IMR-90 (cell line): ENCODE measurements around the gene SDHA. TPM values are rescaled to one million over a fixed set of nuclear protein-coding genes. Genes with fewer than 3 reads are reported as not detected.
"Not testable (repeated sequence)": the region's sequence is repeated elsewhere in the genome, so short reads cannot be mapped to it uniquely, and the experiment has no call there.

Experiments used
- ATAC-seq: fragments of 200-7000 bp; cut with Tn5 transposase; 2 replicates; pipeline ENCODE4 v1.9.1; 2020; ENCODE audit warnings: low read depth, mild to moderate bottlenecking, moderate library complexity
- BruUV-seq: library from RNA; stranded (reverse); fragments of 400-500 nt; replicated peaks from 2 replicates; lab custom pipeline; 2021; lab: Mats Ljungman, UMichigan
- CTCF ChIA-PET: fragments of 300-600 bp; formaldehyde crosslinking; extraction: SDS; loops from one replicate; lab custom pipeline; 2021; ENCODE audit warnings: antibody characterized with exemption; lab: Yijun Ruan, JAX
- POLR2A ChIA-PET: fragments of 300-600 bp; sonication (Branson Sonifier 250); formaldehyde crosslinking; loops from one replicate; lab custom pipeline; 2022; ENCODE audit warnings: antibody characterized with exemption; ENCODE audit not compliant: unreplicated experiment; lab: Charles Lee
- DNase-seq: peaks from one replicate; pipeline ENCODE4 v3.0.0; 2013
- H2AFZ ChIP-seq: replicated peaks from 2 replicates; pipeline ENCODE3; 2013; ENCODE audit warnings: low read length, mild to moderate bottlenecking; ENCODE audit not compliant: poor library complexity
- H2AK5ac ChIP-seq: 2 replicates; pipeline ENCODE4 v1.6.1; 2013; ENCODE audit warnings: low read depth, low read length, inconsistent platforms
- H2AK9ac ChIP-seq: replicated peaks from 2 replicates; pipeline ENCODE3; 2013; ENCODE audit warnings: mild to moderate bottlenecking, low read depth, low read length, moderate library complexity; ENCODE audit not compliant: poor library complexity
- H2BK120ac ChIP-seq: 2 replicates; pipeline ENCODE4 v1.6.1; 2013; ENCODE audit warnings: low read depth, low read length, inconsistent platforms
- H2BK15ac ChIP-seq: 3 replicates; pipeline ENCODE4 v1.6.1; 2013; ENCODE audit warnings: low read depth, low read length, inconsistent platforms
- H2BK20ac ChIP-seq: 2 replicates; pipeline ENCODE4 v1.6.1; 2013; ENCODE audit warnings: low read depth, mild to moderate bottlenecking, inconsistent platforms, low read length, moderate library complexity
- H2BK5ac ChIP-seq: 2 replicates; pipeline ENCODE4 v1.6.1; 2013; ENCODE audit warnings: mild to moderate bottlenecking, low read depth, low read length, inconsistent platforms; ENCODE audit not compliant: poor library complexity, severe bottlenecking
- H3K14ac ChIP-seq: replicated peaks from 2 replicates; pipeline ENCODE4 v1.6.1; 2013; ENCODE audit warnings: low read depth, low read length, inconsistent platforms
- H3K18ac ChIP-seq: 2 replicates; pipeline ENCODE4 v1.6.1; 2013; ENCODE audit warnings: low read depth, low read length, control low read depth
- H3K23ac ChIP-seq: 2 replicates; pipeline ENCODE4 v1.6.1; 2013; ENCODE audit warnings: low read depth, low read length, inconsistent platforms
- H3K27ac ChIP-seq: 2 replicates; pipeline ENCODE4 v1.5.1; 2013; ENCODE audit warnings: mild to moderate bottlenecking, control low read depth, low read length; ENCODE audit not compliant: insufficient read depth
- H3K27me3 ChIP-seq: 2 replicates; pipeline ENCODE4 v1.6.1; 2013; ENCODE audit warnings: low read length; ENCODE audit not compliant: control insufficient read depth, insufficient read depth
- H3K36me3 ChIP-seq: 2 replicates; pipeline ENCODE4 v1.6.1; 2013; ENCODE audit warnings: low read length, mixed read lengths; ENCODE audit not compliant: control insufficient read depth, insufficient read depth
- H3K4ac ChIP-seq: 2 replicates; pipeline ENCODE4 v1.6.1; 2013; ENCODE audit warnings: low read depth, low read length, inconsistent platforms
- H3K4me1 ChIP-seq: 2 replicates; pipeline ENCODE4 v1.6.1; 2013; ENCODE audit warnings: low read length, mixed read lengths; ENCODE audit not compliant: control insufficient read depth, insufficient read depth
- H3K4me2 ChIP-seq: 2 replicates; pipeline ENCODE4 v1.6.1; 2013; ENCODE audit warnings: low read depth, mild to moderate bottlenecking, control low read depth, low read length, moderate library complexity
- H3K4me3 ChIP-seq: 2 replicates; pipeline ENCODE4 v1.5.1; 2013; ENCODE audit warnings: low read depth, mild to moderate bottlenecking, control low read depth, low read length, moderate library complexity; ENCODE audit not compliant: insufficient read depth
- H3K56ac ChIP-seq: 2 replicates; pipeline ENCODE4 v1.6.1; 2013; ENCODE audit warnings: low read length, inconsistent platforms; ENCODE audit not compliant: insufficient read depth; ENCODE audit errors: extremely low read depth
- H3K79me1 ChIP-seq, 2 experiments: 2 replicates each; pipeline ENCODE4 v1.6.1; 2013; ENCODE audit warnings: low read length in 2 of 2, inconsistent platforms in 1 of 2, low read depth in 1 of 2
- H3K9ac ChIP-seq: 2 replicates; pipeline ENCODE4 v1.6.1; 2013; ENCODE audit warnings: low read depth, low read length, control low read depth
- H3K9me1 ChIP-seq: 2 replicates; pipeline ENCODE4 v1.6.1; 2013; ENCODE audit warnings: low read length, inconsistent platforms; ENCODE audit not compliant: insufficient read depth
- H3K9me3 ChIP-seq: 2 replicates; pipeline ENCODE4 v1.6.1; 2013; ENCODE audit warnings: low read length; ENCODE audit not compliant: control insufficient read depth, insufficient read depth
- H4K20me1 ChIP-seq: 2 replicates; pipeline ENCODE4 v1.6.1; 2013; ENCODE audit warnings: low read length, inconsistent platforms; ENCODE audit not compliant: insufficient read depth
- H4K5ac ChIP-seq: 2 replicates; pipeline ENCODE4 v1.6.1; 2013; ENCODE audit warnings: mild to moderate bottlenecking, low read depth, low read length, control low read depth
- H4K8ac ChIP-seq, 2 experiments: 2 replicates each; pipeline ENCODE4 v1.6.1; 2013; ENCODE audit warnings: low read depth in 2 of 2, low read length in 2 of 2, control low read depth in 1 of 2, inconsistent platforms in 1 of 2
- H4K91ac ChIP-seq: 2 replicates; pipeline ENCODE4 v1.6.1; 2013; ENCODE audit warnings: low read depth, low read length, inconsistent platforms; ENCODE audit not compliant: insufficient read depth
- CEBPB ChIP-seq: IDR thresholded peaks from 2 replicates; pipeline ENCODE4 v1.6.1; 2012; ENCODE audit warnings: low read depth, low read length, improper control_type of control experiment
- CHD1 ChIP-seq: IDR thresholded peaks from 2 replicates; pipeline ENCODE4 v1.6.1; 2012; ENCODE audit warnings: low read depth, low read length, improper control_type of control experiment
- MAZ ChIP-seq: IDR thresholded peaks from 2 replicates; pipeline ENCODE4 v1.6.1; 2012; ENCODE audit warnings: low read depth, mild to moderate bottlenecking, low read length, improper control_type of control experiment, moderate library complexity, borderline replicate concordance
- POLR2A ChIP-seq: IDR thresholded peaks from 2 replicates; pipeline ENCODE4 v1.6.1; 2012; ENCODE audit warnings: mild to moderate bottlenecking, low read depth, low read length
- RCOR1 ChIP-seq: IDR thresholded peaks from 2 replicates; pipeline ENCODE4 v1.6.1; 2012; ENCODE audit warnings: mild to moderate bottlenecking, low read length, improper control_type of control experiment; ENCODE audit not compliant: insufficient replicate concordance
- RFX5 ChIP-seq: IDR thresholded peaks from 2 replicates; pipeline ENCODE4 v1.8.0; 2012; ENCODE audit warnings: low read depth, mild to moderate bottlenecking, low read length, moderate library complexity
- SMC3 ChIP-seq: fragments of 150-350 bp; IDR thresholded peaks from 2 replicates; pipeline ENCODE4 v1.6.1; 2016; ENCODE audit warnings: low read depth, mild to moderate bottlenecking, antibody characterized with exemption, low read length, moderate library complexity
- WGBS, 2 experiments: methylation state at CpG; one replicate each; pipeline versions ENCODE4 v1.1.5 to v1.1.7; 2013; ENCODE audit warnings: missing lambda C conversion rate in 2 of 2; ENCODE audit not compliant: insufficient read length in 1 of 2; ENCODE audit errors: extremely low coverage in 2 of 2; 5-methylcytosine and 5-hydroxymethylcytosine counted together
- dilution Hi-C: fragments of 300-500 bp; cut with HindIII; formaldehyde crosslinking; loops from one replicate; pipeline ENCODE4 v1.14.3; 2018; ENCODE audit warnings: low sequenced_read_pairs; ENCODE audit not compliant: unreplicated experiment
- in situ Hi-C: fragments of 300-500 bp; cut with MboI; formaldehyde crosslinking; loops from 3 replicates; pipeline ENCODE4 v1.14.3; 2019; ENCODE audit warnings: low sequenced_read_pairs, inconsistent platforms, mixed read lengths
- intact Hi-C: fragments of 100-400 bp; cut with micrococcal nuclease; formaldehyde crosslinking; loops from 2 replicates; pipeline ENCODE4 v1.10.0; 2022
- polyA plus RNA-seq, 3 experiments: library from polyadenylated mRNA; depleted of rRNA; stranded (reverse); fragments of >200 nt; gene quantifications; 2 replicates each; pipeline ENCODE4 v1.2.3, GENCODE V29; 2012; ENCODE audit warnings: low replicate concordance in 1 of 3
- total RNA-seq: library from RNA; depleted of rRNA; stranded (reverse); fragments of >200 nt; gene quantifications from 2 replicates; pipeline ENCODE4 v1.2.3, GENCODE V29; 2012

SDHA gene
- total and polyA plus RNA-seq, 2 of the 4 experiments (the other 2 are of a cell fraction): 105 to 121 TPM

GRCh38 chr5:231661-232060, 13.5 kb downstream of the SDHA start:
- Histone ChIP-seq H2BK120ac (no peak overlapping the region), H3K4me2 (no peak overlapping the region), H3K36me3 (peaks cover 62% of the 10 kb centered on the region), H3K9me1 (no peaks in the 10 kb centered on the region), H4K91ac (no peak overlapping the region), H3K27ac (no peak overlapping the region), H3K4me3 (no peak overlapping the region), H3K9ac (no peak overlapping the region), H4K5ac (no peak overlapping the region), H2BK20ac (no peak overlapping the region), H4K8ac (no peak overlapping the region), H4K20me1 (no peaks in the 10 kb centered on the region), H2AK9ac (no peak overlapping the region), H3K56ac (no peak overlapping the region), H2BK15ac (no peak overlapping the region), H3K18ac (no peak overlapping the region), H2AFZ (no peak overlapping the region), H3K9me3 (no peaks in the 10 kb centered on the region), H2AK5ac (no peak overlapping the region), H3K14ac (no peak overlapping the region), H3K27me3 (no peaks in the 10 kb centered on the region), H3K23ac (no peak overlapping the region), H3K4ac (no peak overlapping the region), H3K4me1 (no peaks in the 10 kb centered on the region), H3K79me1 (peaks cover 10 to 17% of the 10 kb centered on the region in 2 experiments), H2BK5ac (no peak overlapping the region)
- CTCF ChIA-PET: no interaction called here
- TF ChIP-seq MAZ: no peak
- no peak for TF ChIP-seq SMC3
- no peak for TF ChIP-seq RCOR1
- TF ChIP-seq POLR2A: no peak
- TF ChIP-seq CHD1: no peak
- no peak for TF ChIP-seq CEBPB
- TF ChIP-seq RFX5: no peak
- no TSS peak for BruUV-seq
- dilution Hi-C loops (no loop called here), intact Hi-C loops (no loop called here), in situ Hi-C loops (loop anchor here (10.0 kb wide), 1 partner anchor 1363 kb away; no protein-coding TSS in a partner anchor)
- DNase-seq: no peak
- POLR2A ChIA-PET: no interaction called here
- ATAC-seq: no peak
- WGBS, 2 experiments: 81% methylated on average over 4 of the region's 13 CpGs; no CpG with 5 or more reads in 1 of the 2 experiments

GRCh38 chr5:233426-233825, 15.3 kb downstream of the SDHA start:
- H2BK5ac ChIP-seq, H2AK9ac ChIP-seq, H3K4me3 ChIP-seq, POLR2A ChIA-PET, BruUV-seq, H3K4ac ChIP-seq, H3K18ac ChIP-seq, H2AFZ ChIP-seq, H3K23ac ChIP-seq, dilution Hi-C loops, H3K9me3 ChIP-seq, H4K5ac ChIP-seq, H4K8ac ChIP-seq, H3K9me1 ChIP-seq, H3K27me3 ChIP-seq, ATAC-seq, H3K56ac ChIP-seq, H3K14ac ChIP-seq, H2BK20ac ChIP-seq, H3K4me1 ChIP-seq, DNase-seq, H3K4me2 ChIP-seq, H2BK120ac ChIP-seq, H3K9ac ChIP-seq, H3K27ac ChIP-seq, CTCF ChIA-PET, H2AK5ac ChIP-seq, H2BK15ac ChIP-seq, intact Hi-C loops, H4K91ac ChIP-seq, H4K20me1 ChIP-seq: not testable (repeated sequence)
- WGBS, 2 experiments: 95% methylated on average over 6 of the region's 20 CpGs; no CpG with 5 or more reads in 1 of the 2 experiments
- Histone ChIP-seq H3K79me1 (peaks cover 10 to 11% of the 10 kb centered on the region in 2 experiments), H3K36me3 (peaks cover 53% of the 10 kb centered on the region)
- in situ Hi-C loops: loop anchor here (10.0 kb wide), 1 partner anchor 1361 kb away; no protein-coding TSS in a partner anchor
